Umbilical cord (tissue), 2 donors: ENCODE results near the gene CDO1. TPM values are rescaled to one million over a fixed set of nuclear protein-coding genes. Genes with fewer than 3 reads are reported as not detected.

Experiments used
- DNase-seq: peaks from one replicate; pipeline ENCODE4 v3.0.0-alpha.2; 2015; ENCODE audit warnings: low spot score
- total RNA-seq: library from RNA; depleted of rRNA; stranded (reverse); fragments of >200 nt; gene quantifications from one replicate; pipeline ENCODE4 v1.2.3, GENCODE V29; 2014; ENCODE audit warnings: low replicate concordance; ENCODE audit not compliant: insufficient read depth

CDO1 gene
- total RNA-seq, 1 donor from 2014 or later = not detected

GRCh38 chr5:115788440-115788839 lies 28.0 kb downstream of the CDO1 start:
- no peak for DNase-seq

DNA sequence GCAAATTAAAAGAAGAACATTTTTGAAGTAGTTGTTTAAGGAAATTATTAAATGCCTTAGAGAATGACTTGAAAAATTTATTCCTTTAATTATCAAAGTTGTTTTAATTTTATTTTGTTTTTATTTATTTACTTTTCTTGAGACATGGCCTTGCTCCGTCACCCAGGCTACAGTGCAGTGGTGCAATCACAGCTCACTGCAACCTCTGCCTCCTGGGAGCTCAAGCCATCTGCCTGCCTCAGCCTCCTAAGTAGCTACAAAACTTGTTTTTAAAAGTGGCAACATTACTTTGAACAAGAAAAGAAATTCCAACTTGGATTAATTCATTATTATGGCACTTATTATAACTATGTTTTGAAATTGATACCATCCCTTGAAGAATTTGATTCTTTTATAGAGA lies 29.0 kb downstream of the CDO1 start:
- DNase-seq = no peak

GRCh38 chr5:115785381-115786065 lies 30.9 kb downstream of the CDO1 start:
- DNase-seq = peak; percentile 68

DNA sequence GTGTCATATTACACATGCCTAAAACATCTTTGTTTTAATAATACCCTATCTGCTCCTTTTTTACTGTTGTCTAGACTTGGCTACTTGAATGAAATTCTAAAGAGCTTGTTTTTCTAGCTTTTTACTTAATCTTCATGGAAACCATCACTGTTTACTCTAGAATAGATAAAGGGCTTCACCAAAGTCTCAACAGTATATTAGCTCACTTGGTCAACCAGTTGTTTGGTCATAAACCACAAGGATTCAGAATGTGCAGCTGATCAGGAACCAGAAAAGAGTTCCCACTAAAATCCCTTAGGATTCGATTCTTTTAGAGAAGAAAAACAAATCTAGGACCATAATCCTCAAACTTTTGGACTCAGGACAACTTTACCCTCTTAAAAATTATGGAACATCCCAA lies 38.0 kb downstream of the CDO1 start:
- DNase-seq = no peak

GRCh38 chr5:115776989-115777388 lies 39.5 kb downstream of the CDO1 start:
- DNase-seq = no peak

DNA sequence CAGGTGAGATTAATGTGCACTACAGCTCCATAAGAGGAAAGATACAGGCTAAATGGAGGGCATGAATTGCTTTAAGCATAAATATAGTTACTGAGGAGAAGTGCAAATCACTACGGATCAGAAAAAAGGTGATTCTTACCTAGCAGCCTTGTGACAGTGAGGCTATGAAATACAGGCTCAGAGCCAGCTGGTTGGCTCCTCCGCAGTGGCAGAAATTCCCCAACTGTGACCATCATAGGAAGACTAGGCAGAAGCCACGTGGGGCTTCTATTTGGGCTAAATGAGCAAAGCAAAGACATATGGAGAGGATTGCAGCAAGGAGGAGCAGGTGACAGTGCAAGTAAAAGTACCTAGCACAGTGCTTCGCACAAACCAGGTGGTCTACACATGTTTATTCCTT lies 40.5 kb downstream of the CDO1 start:
- no peak for DNase-seq

- DNase-seq = no peak
Observed at GRCh38 chr5:115774684-115775083, 41.8 kb downstream of the CDO1 start.

GRCh38 chr5:115772731-115773475 lies 43.6 kb downstream of the CDO1 start:
- DNase-seq = peak; percentile 15

DNA sequence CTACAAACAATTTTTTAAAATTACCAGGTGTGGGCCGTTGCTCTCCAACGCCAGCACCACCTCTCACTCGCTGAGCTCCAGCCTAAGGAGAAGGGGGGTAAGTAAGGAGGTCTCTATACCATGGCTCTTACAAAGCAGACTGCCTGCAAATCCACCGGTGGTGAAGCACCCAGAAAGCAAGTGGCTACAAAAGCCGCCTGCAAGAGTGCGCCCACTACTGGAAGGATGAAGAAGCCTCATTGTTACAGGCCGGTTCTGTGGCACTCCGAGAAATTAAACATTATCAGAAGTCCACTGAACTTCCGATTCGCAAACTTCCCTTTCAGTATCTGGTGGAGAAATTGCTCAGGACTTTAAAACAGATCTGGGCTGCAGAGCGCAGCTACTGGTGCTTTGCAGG lies 46.0 kb downstream of the CDO1 start:
- no peak for DNase-seq

GRCh38 chr5:115767424-115767823 lies 49.0 kb downstream of the CDO1 start:
- no peak for DNase-seq

GRCh38 chr5:115766608-115767007 lies 49.9 kb downstream of the CDO1 start:
- no peak for DNase-seq

DNA sequence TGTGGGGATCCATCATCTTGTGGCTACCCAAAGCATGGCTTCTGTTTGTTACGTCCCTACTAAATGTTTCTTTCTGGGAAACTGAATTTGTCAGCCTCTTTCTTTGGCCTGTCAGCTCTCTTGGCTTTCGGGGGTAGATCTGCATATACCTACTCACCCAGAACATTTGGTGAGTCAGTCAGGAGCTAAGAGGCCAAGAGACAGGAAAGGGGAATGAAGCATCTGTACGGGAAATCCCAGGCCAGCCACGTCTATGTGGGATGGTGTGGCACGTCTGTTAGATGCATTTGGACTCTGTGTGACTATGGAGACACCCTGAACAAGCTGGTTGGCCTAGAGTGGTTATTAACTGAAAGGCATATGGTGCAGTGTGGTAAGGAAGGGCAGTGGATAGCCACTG lies 58.1 kb downstream of the CDO1 start:
- DNase-seq = no peak

- DNase-seq = no peak
Observed at GRCh38 chr5:115755675-115756074, 60.8 kb downstream of the CDO1 start.

Other genes starting within 250 kb of the CDO1 start
- 3.1 TPM for gene TICAM2, start 214.2 kb downstream of the CDO1 start, total RNA-seq
- 103 TPM for gene TMED7, start 190.6 kb downstream of the CDO1 start, total RNA-seq
- gene ATG12, start 24.9 kb upstream of the CDO1 start, total RNA-seq = 42.4 TPM
- gene AP3S1, start 25.3 kb upstream of the CDO1 start, total RNA-seq = 169 TPM
- gene LVRN, start 145.8 kb upstream of the CDO1 start, total RNA-seq = 2.4 TPM
- gene ARL14EPL, start 215.8 kb upstream of the CDO1 start, total RNA-seq = 1.9 TPM